Measurements from ENCODE around the gene TADA3. TPM values are rescaled to one million over a fixed set of nuclear protein-coding genes. Genes with fewer than 3 reads are reported as not detected.

The TADA3 gene
- total and polyA plus RNA-seq, 2 donors (not counting 3 experiments of a cell fraction or from before 2014, with no cell fraction given) = 27.8 to 31.0 TPM

- FAIRE-seq = no peak
- peak overlapping the region; percentile 56 for H3K4me2 ChIP-seq (ENCODE audit: insufficient read depth, low read length)
- peaks cover 32% of the 10 kb centered on the region for H3K79me2 ChIP-seq (ENCODE audit: control insufficient read depth, insufficient read depth, low read length)
Measured at GRCh38 chr3:9791127-9791526, 1.1 kb downstream of the TADA3 start.

More at GRCh38 chr3:9791127-9791526, 1.1 kb downstream of the TADA3 start:
- no peak for DNase-seq (ENCODE audit: low read depth, low spot score)
- no peak overlapping the region for H3K27ac ChIP-seq (ENCODE audit: insufficient read depth, low read depth, low read length)
- no peak overlapping the region for H3K9ac ChIP-seq (replicated peaks; ENCODE audit: extremely low read depth, insufficient read depth, low read length)
- TF ChIP-seq EZH2 (IDR thresholded peaks at IDR 0.05; ENCODE audit: borderline replicate concordance, low read depth, low read length, severe bottlenecking) (no peak), MAX (IDR thresholded peaks at IDR 0.05; ENCODE audit: insufficient read depth, insufficient read length) (no peak), POLR2AphosphoS5 (IDR thresholded peaks at IDR 0.05; ENCODE audit: insufficient read depth, low read depth, low read length) (no peak), GATA2 (IDR thresholded peaks at IDR 0.05; ENCODE audit: insufficient read depth, insufficient read length, low read depth, low read length) (no peak), FOS (IDR thresholded peaks at IDR 0.05; ENCODE audit: borderline replicate concordance, insufficient read depth, low read length) (no peak), MYC (IDR thresholded peaks at IDR 0.05; ENCODE audit: low read depth, low read length) (no peak), JUN (IDR thresholded peaks at IDR 0.05; ENCODE audit: borderline replicate concordance, insufficient read depth, insufficient read length, low read depth) (no peak), CTCF (IDR thresholded peaks at IDR 0.05; ENCODE audit: extremely low read depth in 1 of 2, insufficient read depth in 1 of 2, low read depth in 1 of 2, low read length in 2 of 2) (no peak), POLR2A (IDR thresholded peaks at IDR 0.05; ENCODE audit: low read depth, low read length) (no peak)
- H3K36me3 ChIP-seq (ENCODE audit: control insufficient read depth in 2 of 2, extremely low read depth in 1 of 2, insufficient read depth in 2 of 2, low read length in 2 of 2) = peaks cover 0 to 3% of the 10 kb centered on the region in 2 experiments
- no peaks in the 10 kb centered on the region for H4K20me1 ChIP-seq (replicated peaks; ENCODE audit: control insufficient read depth, extremely low read depth, insufficient read depth, low read length)
- dilution Hi-C loops (cut with MboI; ENCODE audit: extremely low pct_ligation_motif_present, low sequenced_read_pairs) (no loop called here), intact Hi-C loops (cut with micrococcal nuclease) (loop anchor here (5.0 kb wide), 1 partner anchor 74 kb away; no protein-coding TSS in a partner anchor)
- no peak overlapping the region for H2AFZ ChIP-seq (ENCODE audit: low read depth, low read length)
- no peak overlapping the region for H3K4me3 ChIP-seq (replicated peaks in 1 of 3; ENCODE audit: insufficient read depth in 1 of 3, low read depth in 1 of 3, low read length in 3 of 3)
- ChIA-PET POLR2A (no interaction called here), CTCF (interaction anchor here (1.3 to 1.7 kb wide), 2 partner anchors 9 to 42 kb away, joined by 3 to 4 read pairs; partner anchors contain the start of gene OGG1)
- peaks cover 13% of the 10 kb centered on the region for H3K4me1 ChIP-seq (ENCODE audit: control insufficient read depth, extremely low read depth, insufficient read depth, low read length)
- H3K27me3 ChIP-seq (ENCODE audit: control insufficient read depth in 2 of 2, insufficient read depth in 2 of 2, low read length in 2 of 2) = no peaks in the 10 kb centered on the region
- H3K9me1 ChIP-seq (replicated peaks; ENCODE audit: control insufficient read depth, extremely low read depth, insufficient read depth, low read length) = no peaks in the 10 kb centered on the region
- H3K9me3 ChIP-seq (replicated peaks; ENCODE audit: control insufficient read depth, insufficient read depth, low read length) = no peaks in the 10 kb centered on the region
- BruUV-seq (replicated peaks) = no TSS peak
